Neutrophil (primary cell): ENCODE data around the gene RSPH6A.

ENCODE experiments used
- H3K27ac ChIP-seq: fragments of 200-600 bp; sonication (generic); 2 replicates; pipeline ENCODE4 v1.5.1; 2016; ENCODE audit warnings: mild to moderate bottlenecking, moderate library complexity
- H3K27me3 ChIP-seq: fragments of 200-600 bp; sonication (generic); 2 replicates; pipeline ENCODE4 v1.6.0; 2016; ENCODE audit warnings: mild to moderate bottlenecking
- H3K36me3 ChIP-seq: fragments of 200-600 bp; sonication (generic); 2 replicates; pipeline ENCODE4 v1.5.1; 2017
- H3K4me1 ChIP-seq, 2 experiments: fragments of 200-600 bp in 1 of 2; sonication (generic) in 1 of 2; 1 replicate in 1 of 2; 2 replicates in 1 of 2; pipeline versions ENCODE4 v1.5.1 to v1.6.1; 2013 to 2016; ENCODE audit warnings: low read depth in 1 of 2, low read length in 1 of 2, mild to moderate bottlenecking in 1 of 2, moderate library complexity in 1 of 2; ENCODE audit not compliant: control insufficient read depth in 1 of 2, insufficient read depth in 1 of 2
- H3K4me3 ChIP-seq, 2 experiments: fragments of 200-600 bp in 1 of 2; sonication (generic) in 1 of 2; 1 replicate in 1 of 2; 2 replicates in 1 of 2; pipeline ENCODE4 v1.5.1; 2013 to 2016; ENCODE audit warnings: low read depth in 1 of 2, low read length in 1 of 2, mild to moderate bottlenecking in 1 of 2, moderate library complexity in 1 of 2
- H3K9me3 ChIP-seq: fragments of 200-600 bp; sonication (generic); 2 replicates; pipeline ENCODE4 v1.5.1; 2016
- TF ChIP-seq, protein P1 (sequence below): fragments of 200-600 bp; sonication (generic); IDR thresholded peaks from 2 replicates; pipeline ENCODE4 v1.5.1; 2016; ENCODE audit warnings: antibody characterized with exemption

Gene RSPH6A

GRCh38 chr19:45790942-45791341, 24.2 kb downstream of the RSPH6A start:
- TF ChIP-seq, protein P1, sequence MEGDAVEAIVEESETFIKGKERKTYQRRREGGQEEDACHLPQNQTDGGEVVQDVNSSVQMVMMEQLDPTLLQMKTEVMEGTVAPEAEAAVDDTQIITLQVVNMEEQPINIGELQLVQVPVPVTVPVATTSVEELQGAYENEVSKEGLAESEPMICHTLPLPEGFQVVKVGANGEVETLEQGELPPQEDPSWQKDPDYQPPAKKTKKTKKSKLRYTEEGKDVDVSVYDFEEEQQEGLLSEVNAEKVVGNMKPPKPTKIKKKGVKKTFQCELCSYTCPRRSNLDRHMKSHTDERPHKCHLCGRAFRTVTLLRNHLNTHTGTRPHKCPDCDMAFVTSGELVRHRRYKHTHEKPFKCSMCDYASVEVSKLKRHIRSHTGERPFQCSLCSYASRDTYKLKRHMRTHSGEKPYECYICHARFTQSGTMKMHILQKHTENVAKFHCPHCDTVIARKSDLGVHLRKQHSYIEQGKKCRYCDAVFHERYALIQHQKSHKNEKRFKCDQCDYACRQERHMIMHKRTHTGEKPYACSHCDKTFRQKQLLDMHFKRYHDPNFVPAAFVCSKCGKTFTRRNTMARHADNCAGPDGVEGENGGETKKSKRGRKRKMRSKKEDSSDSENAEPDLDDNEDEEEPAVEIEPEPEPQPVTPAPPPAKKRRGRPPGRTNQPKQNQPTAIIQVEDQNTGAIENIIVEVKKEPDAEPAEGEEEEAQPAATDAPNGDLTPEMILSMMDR: no peak
- H3K27me3 ChIP-seq: peaks cover 89% of the 10 kb centered on the region
- peaks cover 21 to 33% of the 10 kb centered on the region in 2 experiments for H3K4me1 ChIP-seq
- H3K36me3 ChIP-seq: peaks cover 6% of the 10 kb centered on the region
- H3K27ac ChIP-seq: no peak overlapping the region
- no peaks in the 10 kb centered on the region for H3K9me3 ChIP-seq
- peak overlapping the region; percentile 32 to 57 for H3K4me3 ChIP-seq

DNA sequence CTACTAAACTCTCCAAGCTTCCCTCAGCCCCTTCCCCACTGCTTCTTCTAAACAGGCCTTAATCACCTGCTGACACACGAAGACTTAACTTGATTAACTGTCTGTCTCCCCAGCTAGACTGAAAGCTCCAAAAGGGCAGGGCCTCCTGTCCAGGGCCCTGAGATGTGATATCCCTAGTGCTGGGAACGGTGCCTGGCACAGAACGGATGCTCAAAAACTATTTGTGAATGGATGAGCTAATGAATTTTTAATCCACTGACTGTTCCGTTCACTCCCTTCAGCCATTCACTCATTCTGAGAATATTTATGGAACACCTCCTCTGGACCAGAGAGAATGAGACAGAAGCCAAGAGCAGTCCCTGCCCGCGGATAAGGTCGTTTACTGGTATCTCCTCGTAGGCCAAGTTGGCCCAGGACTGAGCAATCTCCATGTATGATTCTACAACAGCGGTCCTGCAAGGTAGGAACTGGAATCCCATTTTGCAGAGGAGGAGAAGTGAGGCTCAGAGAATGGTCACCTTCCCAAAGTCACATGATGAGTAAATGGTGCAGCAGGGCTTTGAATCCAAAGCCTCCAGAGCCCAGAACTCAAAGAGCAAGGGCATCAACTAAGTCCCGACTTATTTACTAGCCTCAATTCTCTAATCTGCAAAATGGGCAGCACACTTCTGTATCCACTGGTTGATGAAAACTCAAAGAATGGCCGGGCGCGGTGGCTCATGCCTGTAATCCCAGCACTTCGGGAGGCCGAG, 25.9 kb downstream of the RSPH6A start:
- Histone ChIP-seq H3K36me3 (peaks cover 12% of the 10 kb centered on the region), H3K4me3 (no peak overlapping the region), H3K27me3 (peaks cover 89% of the 10 kb centered on the region), H3K4me1 (peaks cover 21 to 33% of the 10 kb centered on the region in 2 experiments), H3K9me3 (no peaks in the 10 kb centered on the region), H3K27ac (no peak overlapping the region)
- TF ChIP-seq, protein P1: no peak

- Histone ChIP-seq H3K36me3 (peaks cover 12% of the 10 kb centered on the region), H3K27ac (no peak overlapping the region), H3K9me3 (no peaks in the 10 kb centered on the region), H3K4me1 (peaks cover 14 to 16% of the 10 kb centered on the region in 2 experiments), H3K27me3 (peaks cover 89% of the 10 kb centered on the region), H3K4me3 (no peak overlapping the region)
- TF ChIP-seq, protein P1: no peak
These were observed 28.6 kb downstream of the RSPH6A start for GRCh38 chr19:45786533-45786894.

- no peak overlapping the region for H3K4me3 ChIP-seq
- TF ChIP-seq, protein P1: no peak
- no peaks in the 10 kb centered on the region for H3K9me3 ChIP-seq
- H3K27ac ChIP-seq: no peak overlapping the region
- peaks cover 94% of the 10 kb centered on the region for H3K27me3 ChIP-seq
- H3K36me3 ChIP-seq: peaks cover 12% of the 10 kb centered on the region
- H3K4me1 ChIP-seq: peaks cover 8 to 10% of the 10 kb centered on the region in 2 experiments
These were observed 29.2 kb downstream of the RSPH6A start for GRCh38 chr19:45785781-45786532.

- H3K4me3 ChIP-seq: no peak overlapping the region
- H3K9me3 ChIP-seq: no peaks in the 10 kb centered on the region
- TF ChIP-seq, protein P1: no peak
- H3K27me3 ChIP-seq: peaks cover 100% of the 10 kb centered on the region
- H3K4me1 ChIP-seq: peaks cover 0 to 1% of the 10 kb centered on the region in 2 experiments
- H3K36me3 ChIP-seq: peaks cover 12% of the 10 kb centered on the region
- H3K27ac ChIP-seq: no peak overlapping the region
These were observed 30.0 kb downstream of the RSPH6A start for GRCh38 chr19:45785097-45785496.
